GM12878 (cell line): ENCODE results near the gene TSC22D4. TPM values are rescaled to one million over a fixed set of nuclear protein-coding genes. Genes with fewer than 3 reads are reported as not detected.

ENCODE experiments used
- ATAC-seq: fragments of 200-7000 bp; cut with Tn5 transposase; 3 replicates; pipeline ENCODE4 v1.9.1; 2020; ENCODE audit warnings: mild to moderate bottlenecking, moderate library complexity
- BruUV-seq: library from RNA; stranded (reverse); fragments of 400-500 nt; replicated peaks from 2 replicates; lab custom pipeline; 2021; lab: Mats Ljungman, UMichigan
- CTCF ChIA-PET: fragments of 300-600 bp; sonication (Branson Sonifier 250); formaldehyde crosslinking; extraction: SDS; loops from one replicate; lab custom pipeline; 2021; ENCODE audit warnings: inconsistent platforms; lab: Yijun Ruan, JAX
- POLR2A ChIA-PET: fragments of 350-600 bp; formaldehyde crosslinking; extraction: SDS; loops from one replicate; lab custom pipeline; 2021; ENCODE audit warnings: inconsistent platforms; lab: Charles Lee
- RAD21 ChIA-PET: fragments of 300-600 bp; sonication (Branson Sonifier 250); formaldehyde crosslinking; loops from one replicate; lab custom pipeline; 2023; ENCODE audit warnings: antibody characterized with exemption; ENCODE audit not compliant: unreplicated experiment; lab: Charles Lee
- SMC1A ChIA-PET: fragments of 300-600 bp; sonication (Branson Sonifier 250); formaldehyde crosslinking; loops from one replicate; lab custom pipeline; 2023; ENCODE audit not compliant: unreplicated experiment, uncharacterized antibody; lab: Charles Lee
- DNase-seq: peaks from one replicate; pipeline ENCODE4 v3.0.0-alpha.2; 2011; ENCODE audit warnings: low read depth, low spot score
- FAIRE-seq: peaks from 3 replicates; lab custom pipeline; 2011; peaks lifted over from hg19 to GRCh38; lab: Jason Lieb, UNC
- H2AFZ ChIP-seq: 2 replicates; pipeline ENCODE4 v1.6.0; 2011; ENCODE audit warnings: low read depth, low read length, control low read depth; ENCODE audit not compliant: control insufficient read depth
- H3K27ac ChIP-seq: 2 replicates; pipeline ENCODE4 v1.5.1; 2011; ENCODE audit warnings: control low read depth; ENCODE audit not compliant: control insufficient read depth, insufficient read depth
- H3K27me3 ChIP-seq, 2 experiments: replicated peaks in 1 of 2; 2 replicates each; pipeline versions ENCODE4 v1.6.0 to v1.6.1; 2011; ENCODE audit warnings: low read length in 1 of 2; ENCODE audit not compliant: control insufficient read depth in 2 of 2, insufficient read depth in 2 of 2
- H3K36me3 ChIP-seq, 2 experiments: 2 replicates each; pipeline ENCODE4 v1.5.1; 2011; ENCODE audit warnings: low read length in 1 of 2; ENCODE audit not compliant: control insufficient read depth in 2 of 2, insufficient read depth in 2 of 2
- H3K4me1 ChIP-seq: 2 replicates; pipeline ENCODE4 v1.6.1; 2011; ENCODE audit warnings: mild to moderate bottlenecking, low read length, moderate library complexity, mixed read lengths; ENCODE audit not compliant: control insufficient read depth, insufficient read depth
- H3K4me2 ChIP-seq: 2 replicates; pipeline ENCODE4 v1.6.0; 2011; ENCODE audit warnings: control low read depth; ENCODE audit not compliant: control insufficient read depth, insufficient read depth
- H3K4me3 ChIP-seq: fragments of 200-600 bp; sonication (generic); 2 replicates; pipeline ENCODE4 v1.5.1; 2016
- H3K79me2 ChIP-seq: 2 replicates; pipeline ENCODE4 v1.6.0; 2011; ENCODE audit warnings: low read length; ENCODE audit not compliant: control insufficient read depth, insufficient read depth
- H3K9ac ChIP-seq: 2 replicates; pipeline ENCODE4 v1.8.0; 2011; ENCODE audit warnings: low read length, control low read depth, mixed read lengths; ENCODE audit not compliant: control insufficient read depth, insufficient read depth
- H3K9me3 ChIP-seq: replicated peaks from 3 replicates; pipeline ENCODE4 v1.5.1; 2011; ENCODE audit warnings: mild to moderate bottlenecking, low read length; ENCODE audit not compliant: control insufficient read depth, insufficient read depth
- H4K20me1 ChIP-seq: 2 replicates; pipeline ENCODE4 v1.6.0; 2011; ENCODE audit not compliant: control insufficient read depth, insufficient read depth
- BHLHE40 ChIP-seq, 2 experiments: fragments of 450-650 bp in 1 of 2; IDR thresholded peaks; 2 replicates each; pipeline ENCODE4 v1.6.1; 2011 to 2017; ENCODE audit warnings: low read depth in 2 of 2, borderline replicate concordance in 1 of 2, improper control_type of control experiment in 1 of 2, low read length in 1 of 2, mild to moderate bottlenecking in 1 of 2
- CEBPB ChIP-seq, 2 experiments: fragments of 150-350 bp in 1 of 2; IDR thresholded peaks; 2 replicates each; pipeline ENCODE4 v1.6.1; 2012 to 2014; ENCODE audit warnings: low read depth in 2 of 2, low read length in 2 of 2, borderline replicate concordance in 1 of 2, inconsistent platforms in 1 of 2
- EP300 ChIP-seq, 2 experiments: fragments of 150-350 bp in 1 of 2; IDR thresholded peaks; 2 replicates each; pipeline ENCODE4 v1.6.1; 2011 to 2012; ENCODE audit warnings: low read depth in 2 of 2, low read length in 2 of 2, borderline replicate concordance in 1 of 2, improper control_type of control experiment in 1 of 2, inconsistent platforms in 1 of 2; ENCODE audit not compliant: control insufficient read depth in 1 of 2
- HCFC1 ChIP-seq: fragments of 150-350 bp; IDR thresholded peaks from 2 replicates; pipeline ENCODE4 v1.6.1; 2014; ENCODE audit warnings: low read length
- HDAC6 ChIP-seq: fragments of 200-600 bp; sonication (generic); IDR thresholded peaks from one replicate; pipeline ENCODE4 v1.8.0; 2017; ENCODE audit warnings: antibody characterized with exemption; ENCODE audit not compliant: unreplicated experiment
- IKZF1 ChIP-seq: fragments of 450-650 bp; conservative IDR thresholded peaks from 2 replicates; pipeline ENCODE4 v1.6.1; 2017; ENCODE audit warnings: antibody characterized with exemption, mild to moderate bottlenecking
- IRF4 ChIP-seq: IDR thresholded peaks from 2 replicates; pipeline ENCODE4 v1.6.1; 2011; ENCODE audit warnings: low read depth, low read length
- KAT2A ChIP-seq: conservative IDR thresholded peaks from 2 replicates; pipeline ENCODE4 v1.6.1; 2011; ENCODE audit warnings: low read depth, low read length; ENCODE audit not compliant: control insufficient read depth
- KLF5 ChIP-seq: fragments of 450-650 bp; IDR thresholded peaks from 2 replicates; pipeline ENCODE4 v1.6.1; 2014; ENCODE audit warnings: mild to moderate bottlenecking; ENCODE audit not compliant: partially characterized antibody
- MEF2B ChIP-seq: fragments of 450-650 bp; IDR thresholded peaks from 2 replicates; pipeline ENCODE4 v1.6.1; 2018; ENCODE audit warnings: mild to moderate bottlenecking, moderate library complexity; ENCODE audit not compliant: partially characterized antibody, poor library complexity, severe bottlenecking
- NKRF ChIP-seq: fragments of 450-650 bp; conservative IDR thresholded peaks from 2 replicates; pipeline ENCODE4 v1.6.1; 2017; ENCODE audit warnings: mild to moderate bottlenecking, moderate library complexity
- NRF1 ChIP-seq: conservative IDR thresholded peaks from 2 replicates; pipeline ENCODE4 v1.6.1; 2011; ENCODE audit warnings: mild to moderate bottlenecking, low read depth, low read length, improper control_type of control experiment
- POLR2A ChIP-seq: IDR thresholded peaks from 2 replicates; pipeline ENCODE4 v1.6.1; 2011; ENCODE audit warnings: low read depth, mild to moderate bottlenecking, low read length
- RBBP5 ChIP-seq: fragments of 200-600 bp; sonication (generic); conservative IDR thresholded peaks from 2 replicates; pipeline ENCODE4 v1.6.1; 2016
- STAT1 ChIP-seq: fragments of 450-650 bp; conservative IDR thresholded peaks from 2 replicates; pipeline ENCODE4 v1.6.1; 2014; ENCODE audit warnings: antibody characterized with exemption, mild to moderate bottlenecking
- STAT3 ChIP-seq: IDR thresholded peaks from 2 replicates; pipeline ENCODE4 v1.6.1; 2011; ENCODE audit warnings: low read depth, low read length, improper control_type of control experiment
- TCF7 ChIP-seq: IDR thresholded peaks from 2 replicates; pipeline ENCODE4 v1.6.1; 2014; ENCODE audit warnings: antibody characterized with exemption, borderline replicate concordance
- YY1 ChIP-seq: IDR thresholded peaks from 2 replicates; pipeline ENCODE4 v1.6.1; 2011; ENCODE audit warnings: low read depth, mild to moderate bottlenecking, low read length
- ZBED1 ChIP-seq: IDR thresholded peaks from 2 replicates; pipeline ENCODE4 v1.6.1; 2016; ENCODE audit warnings: borderline replicate concordance
- ZNF384 ChIP-seq: IDR thresholded peaks from 2 replicates; pipeline ENCODE4 v1.6.1; 2012; ENCODE audit warnings: low read depth, mild to moderate bottlenecking, low read length, improper control_type of control experiment, borderline replicate concordance
- ZSCAN29 ChIP-seq: fragments of 450-650 bp; IDR thresholded peaks from 2 replicates; pipeline ENCODE4 v1.6.1; 2017; ENCODE audit warnings: mild to moderate bottlenecking, moderate library complexity
- WGBS: methylation state at CpG from one replicate; pipeline ENCODE4 v1.1.6; 2016; ENCODE audit warnings: low lambda C conversion rate; ENCODE audit not compliant: insufficient replicate concordance, insufficient coverage; ENCODE audit errors: missing lambda C conversion rate; 5-methylcytosine and 5-hydroxymethylcytosine counted together
- in situ Hi-C: fragments of 300-500 bp; cut with MboI; formaldehyde crosslinking; loops from 9 replicates; pipeline ENCODE4 v1.14.3; 2018; ENCODE audit warnings: mixed read lengths
- intact Hi-C: fragments of 100-400 bp; cut with micrococcal nuclease; formaldehyde crosslinking; loops from one replicate; pipeline ENCODE4 v1.14.2; 2022; ENCODE audit not compliant: unreplicated experiment
- polyA plus RNA-seq, 11 experiments: library from polyadenylated mRNA; depleted of rRNA in 4 of 11; unstranded in 6 of 11; stranded (reverse) in 5 of 11; fragments of >200 nt; fragmentation: Nextera tagmentation in 4 of 11; fragmentation: Illumina TruSeq in 1 of 11; extraction: Ambion mirVana in 4 of 11; extraction: Trizol in 1 of 11; gene quantifications; 1 replicate in 1 of 11; 2 replicates in 10 of 11; pipeline versions ENCODE4 v1.2.1 to v1.2.3, GENCODE V29; 2011 to 2016; ENCODE audit warnings: inconsistent platforms in 2 of 11, missing spikeins in 2 of 11, low read depth in 1 of 11
- total RNA-seq, 4 experiments: library from RNA; depleted of rRNA in 3 of 4; stranded (reverse); fragments of >200 nt in 3 of 4; fragmentation: Illumina TruSeq in 1 of 4; extraction: Trizol in 1 of 4; gene quantifications; 2 replicates each; pipeline versions ENCODE4 v1.2.1 to v1.2.3, GENCODE V29; 2013 to 2021

Gene TSC22D4
- total and polyA plus RNA-seq, 10 of the 15 experiments (the other 5 are each of a cell fraction or from before 2014, with no cell fraction given) = 0.50 to 65.7 (median 24.4) TPM

- no peak for TF ChIP-seq RBBP5
- no peak for TF ChIP-seq HCFC1
- TF ChIP-seq MEF2B = no peak
- TF ChIP-seq ZBED1 = no peak
- TF ChIP-seq YY1 = no peak
- no peak for TF ChIP-seq IKZF1
- TF ChIP-seq STAT1 = no peak
- no peak for TF ChIP-seq ZSCAN29
- TF ChIP-seq KAT2A = no peak
Measured at GRCh38 chr7:100464791-100465190, 14.2 kb downstream of the TSC22D4 start (continued).

- Histone ChIP-seq H2AFZ (no peak within 1 kb of the TSS), H3K4me3 (no peak within 1 kb of the TSS), H3K79me2 (0 out of 2 replicates have a peak, but pooled peaks cover under 1% of the 10 kb centered on the region), H3K27ac (no peak within 1 kb of the TSS), H3K9me3 (no peaks in the 10 kb centered on the region), H3K27me3 (no peaks in the 10 kb centered on the region), H4K20me1 (no peaks in the 10 kb centered on the region), H3K9ac (no peak within 1 kb of the TSS), H3K4me1 (no peaks in the 10 kb centered on the region), H3K36me3 (peaks cover 4 to 6% of the 10 kb centered on the region in 2 experiments; a peak in 3 of 4 replicates), H3K4me2 (no peak within 1 kb of the TSS)
- no peak for ATAC-seq
- WGBS = 96% methylated on average over 6 of the region's 7 CpGs
- DNase-seq = no peak
- CTCF ChIA-PET = no interaction called here
- no peak for FAIRE-seq
- SMC1A ChIA-PET = interaction anchor here (0.9 to 1.5 kb wide), 2 partner anchors 19 to 148 kb away, joined by 3 read pairs; partner anchors contain the start of gene MOSPD3
- no peak for TF ChIP-seq NKRF
- TF ChIP-seq STAT3 = no peak
- TF ChIP-seq NRF1 = no peak
- TF ChIP-seq BHLHE40 (IDR thresholded peaks at IDR 0.05; ENCODE audit: borderline replicate concordance in 1 of 2, low read depth in 2 of 2, low read length in 1 of 2) = no peak
- no peak for TF ChIP-seq HDAC6
- TF ChIP-seq KLF5 = no peak
- no peak for TF ChIP-seq IRF4
- no peak for TF ChIP-seq ZNF384
- TF ChIP-seq CEBPB (IDR thresholded peaks at IDR 0.05; ENCODE audit: borderline replicate concordance in 1 of 2, low read depth in 2 of 2, low read length in 2 of 2) = no peak
- TF ChIP-seq ZBED1 = no peak
- TF ChIP-seq TCF7 = no peak
- TF ChIP-seq POLR2A = no peak
- TF ChIP-seq EP300 (IDR thresholded peaks at IDR 0.05; ENCODE audit: borderline replicate concordance in 1 of 2, control insufficient read depth in 1 of 2, low read depth in 2 of 2, low read length in 2 of 2) = no peak
- POLR2A ChIA-PET = interaction anchor here (0.9 kb wide), 1 partner anchor 31 kb away, joined by 5 read pairs; no protein-coding TSS in a partner anchor
- RAD21 ChIA-PET = no interaction called here
- intact Hi-C loops (no loop called here), in situ Hi-C loops (loop anchor here (25.0 kb wide), 1 partner anchor 223 kb away; the partner anchor contains the start of gene GIGYF1)
- BruUV-seq = no TSS peak
Measured at GRCh38 chr7:100464210-100464660, 14.8 kb downstream of the TSC22D4 start, which contains the start of gene SPACDR. SPACDR (minus strand) TSS chr7:100464260; CDS start chr7:100464025, 235 bp downstream.
